ENCODE data around the gene MIGA1. TPM values are rescaled to one million over a fixed set of nuclear protein-coding genes. Genes with fewer than 3 reads are reported as not detected.
"Not testable (repeated sequence)": the region's sequence is repeated elsewhere in the genome, so short reads cannot be mapped to it uniquely, and the experiment has no call there.

MIGA1 gene
- polyA plus RNA-seq, 4 donors: 19.1 to 25.6 (median 22.7) TPM

DNA sequence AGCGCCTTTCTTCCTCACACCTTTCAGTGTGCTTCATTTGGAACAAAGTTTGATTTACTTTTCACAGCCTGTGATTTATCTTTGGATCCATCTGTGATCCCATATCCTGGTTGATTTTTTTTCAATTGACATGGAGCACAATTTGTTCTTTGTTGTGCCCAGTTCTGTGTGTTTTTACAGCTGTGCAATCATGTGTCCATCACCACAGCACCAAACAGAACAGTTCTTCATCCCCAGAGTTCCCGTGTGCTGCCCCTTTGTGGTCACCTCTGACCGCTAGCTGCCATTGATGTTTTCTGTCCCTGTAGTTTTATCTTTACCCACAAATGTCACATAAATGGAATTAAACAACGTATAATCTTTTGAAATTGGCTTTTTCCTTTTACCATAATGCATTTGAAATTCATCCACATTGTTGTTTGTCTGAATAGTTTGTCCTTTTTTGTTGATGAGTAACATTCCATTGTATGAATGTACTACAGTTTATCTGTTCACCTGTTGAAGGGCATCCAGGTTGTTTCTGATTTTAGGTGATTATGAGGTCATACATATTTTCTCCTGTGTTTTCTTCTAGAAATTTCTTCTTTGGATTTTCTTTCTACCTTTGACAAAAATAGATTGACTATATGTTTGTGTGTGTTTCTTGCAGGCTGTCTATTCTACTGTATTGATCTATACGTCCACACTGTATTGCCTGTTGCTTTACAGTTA is 17.4 kb downstream of the MIGA1 start:
- no peak for DNase-seq (ENCODE audit: low read depth in 4 of 4, low spot score in 3 of 4)

DNA sequence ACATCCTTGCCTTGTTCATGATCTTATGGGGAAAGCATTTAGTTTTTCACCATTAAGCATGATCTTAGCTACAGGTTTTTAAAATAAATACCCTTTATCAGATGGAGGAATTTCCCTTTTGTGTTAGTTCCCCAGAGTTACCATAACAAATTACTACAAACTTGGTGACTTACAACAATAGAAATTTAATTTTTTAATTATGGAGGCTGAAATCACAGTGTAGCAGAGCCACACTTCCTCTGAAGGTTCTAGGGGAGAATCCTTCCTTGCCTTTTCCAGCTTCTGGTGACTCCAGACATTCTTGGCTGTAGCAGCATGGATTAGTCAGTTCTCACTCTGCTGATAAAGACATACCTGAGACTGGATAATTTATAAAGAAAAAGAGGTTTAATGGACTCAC is 18.5 kb downstream of the MIGA1 start:
- no peak for DNase-seq (ENCODE audit: low read depth in 4 of 4, low spot score in 3 of 4)

DNA sequence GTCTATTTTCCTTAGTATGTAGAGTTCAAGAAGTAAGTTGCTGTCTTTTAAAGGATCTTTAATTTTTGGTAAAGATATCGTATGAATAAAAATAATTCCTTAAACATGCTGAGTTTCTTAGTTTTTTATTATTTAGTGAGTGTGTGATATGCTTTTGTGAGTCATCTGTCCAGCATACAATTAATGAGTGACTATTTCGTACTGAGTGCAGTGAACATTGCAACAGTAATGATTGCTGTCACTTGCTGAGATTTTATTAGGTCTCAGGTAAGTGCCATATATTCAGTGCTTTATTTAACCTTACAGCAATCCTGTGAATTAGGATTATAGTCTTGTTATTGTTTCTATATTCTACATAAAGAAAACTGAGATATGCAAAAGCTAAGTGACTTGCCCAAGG is 22.6 kb downstream of the MIGA1 start:
- no peak for DNase-seq (ENCODE audit: low read depth in 4 of 4, low spot score in 3 of 4)

DNA sequence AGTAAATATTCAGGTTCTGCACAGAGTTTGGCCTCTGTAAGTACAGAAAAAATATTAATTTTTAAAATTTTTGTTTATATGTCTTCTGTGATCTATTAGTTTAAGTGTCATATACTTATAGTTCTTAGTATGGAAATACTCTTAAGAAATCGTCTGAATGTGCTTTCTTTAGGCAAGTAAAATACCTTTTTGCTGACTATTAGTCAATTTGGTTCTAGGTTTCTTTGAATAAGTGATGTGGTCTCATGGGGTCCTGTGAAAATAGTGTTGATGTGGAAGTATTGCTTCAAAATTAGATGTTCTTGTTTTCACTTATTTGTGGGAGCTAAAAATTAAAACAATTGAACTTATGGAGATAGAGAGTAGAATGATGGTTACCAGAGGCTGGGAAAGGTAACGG is 23.9 kb downstream of the MIGA1 start:
- DNase-seq (ENCODE audit: low read depth in 4 of 4, low spot score in 3 of 4): no peak

DNA sequence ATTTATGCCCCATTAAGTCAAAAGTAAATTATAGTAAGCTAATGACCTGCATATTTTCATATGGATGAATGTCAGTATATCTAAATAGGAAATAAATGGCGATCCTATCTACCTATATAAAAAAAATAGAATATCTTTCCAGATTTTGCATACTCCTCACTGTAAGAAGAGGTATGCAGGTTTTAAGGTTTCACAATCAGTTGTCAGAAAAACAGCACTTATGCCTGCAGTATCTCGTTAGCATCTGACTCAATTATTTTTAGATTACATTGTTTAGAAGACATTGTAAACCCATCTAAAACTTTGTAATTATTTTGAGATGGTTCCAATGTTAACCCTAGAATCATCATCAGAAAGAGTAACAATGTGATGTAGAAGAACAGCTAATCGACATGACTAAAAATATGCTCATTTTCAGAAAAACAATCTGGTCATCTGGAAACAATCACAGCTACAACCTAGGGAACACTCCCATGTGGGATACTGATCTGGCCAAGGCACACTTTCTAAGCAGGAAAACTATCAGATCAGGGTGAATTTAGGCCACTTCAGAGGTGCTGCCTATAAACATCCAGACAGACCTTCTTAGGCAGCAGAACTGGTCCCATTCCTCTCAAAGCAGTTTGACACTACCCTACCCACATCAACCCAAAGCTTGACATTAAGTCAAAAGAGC is 30.5 kb downstream of the MIGA1 start:
- not testable (repeated sequence) for DNase-seq (ENCODE audit: low read depth in 4 of 4, low spot score in 3 of 4)

DNA sequence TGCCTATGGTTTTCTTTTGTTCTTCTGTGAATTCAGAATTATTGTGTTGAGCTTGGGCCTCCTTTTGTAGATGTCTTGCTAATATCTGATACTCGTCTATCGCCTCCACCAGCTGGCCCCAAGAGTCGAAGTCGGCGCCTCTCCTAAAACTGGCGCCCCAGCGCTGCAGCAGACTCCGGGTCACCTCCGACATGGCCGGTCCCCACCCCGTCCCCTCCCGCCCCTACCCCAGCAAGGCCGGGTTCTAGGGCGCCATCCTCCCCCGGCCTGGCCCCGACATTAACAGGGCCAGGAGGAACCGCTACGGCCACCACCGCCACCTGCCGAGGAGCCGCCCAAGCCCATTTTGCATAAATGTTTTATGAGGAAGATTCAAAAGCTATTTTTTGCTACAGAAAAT is 32.1 kb downstream of the MIGA1 start:
- DNase-seq (ENCODE audit: low read depth in 4 of 4, low spot score in 3 of 4): not testable (repeated sequence)

DNA sequence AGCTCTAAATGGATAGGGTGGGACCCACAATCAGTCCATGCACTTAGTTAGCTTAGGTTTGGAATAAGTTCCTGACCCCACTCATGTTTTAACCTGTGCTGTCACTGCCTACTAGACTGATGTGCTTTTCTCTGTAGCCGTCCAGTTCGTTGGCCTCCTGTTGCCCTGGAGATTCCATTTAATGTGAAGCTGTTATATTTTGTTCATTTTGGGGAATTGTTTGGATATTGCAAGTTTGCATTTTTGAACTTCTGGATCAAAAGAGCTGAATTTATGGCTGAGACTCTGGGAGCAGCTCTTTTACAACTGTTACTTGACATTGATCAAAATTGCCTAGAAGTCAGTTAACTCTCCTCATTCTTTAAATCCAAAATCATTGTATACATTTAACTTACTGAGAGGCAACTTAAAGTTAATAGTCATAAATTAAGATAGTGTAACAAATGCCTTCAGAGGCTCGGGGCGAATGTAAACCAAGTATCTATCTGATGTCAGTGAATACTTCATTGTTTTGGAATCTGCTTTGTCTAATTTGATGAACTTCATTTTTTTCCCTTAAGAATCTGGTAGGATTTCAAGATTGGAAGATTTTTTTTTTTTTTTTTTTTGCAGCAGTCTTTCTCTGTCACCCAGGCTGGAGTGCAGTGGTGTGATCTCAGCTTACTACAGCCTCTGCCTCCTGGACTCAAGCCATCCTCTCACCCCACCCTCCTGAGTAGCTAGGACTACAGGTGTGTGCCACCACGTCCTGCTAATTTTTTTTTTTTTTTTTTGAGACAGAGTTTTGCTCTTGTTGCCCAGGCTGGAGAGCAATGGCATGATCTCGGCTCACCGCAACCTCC is 38.1 kb downstream of the MIGA1 start:
- DNase-seq (ENCODE audit: low read depth in 4 of 4, low spot score in 3 of 4): no peak

DNA sequence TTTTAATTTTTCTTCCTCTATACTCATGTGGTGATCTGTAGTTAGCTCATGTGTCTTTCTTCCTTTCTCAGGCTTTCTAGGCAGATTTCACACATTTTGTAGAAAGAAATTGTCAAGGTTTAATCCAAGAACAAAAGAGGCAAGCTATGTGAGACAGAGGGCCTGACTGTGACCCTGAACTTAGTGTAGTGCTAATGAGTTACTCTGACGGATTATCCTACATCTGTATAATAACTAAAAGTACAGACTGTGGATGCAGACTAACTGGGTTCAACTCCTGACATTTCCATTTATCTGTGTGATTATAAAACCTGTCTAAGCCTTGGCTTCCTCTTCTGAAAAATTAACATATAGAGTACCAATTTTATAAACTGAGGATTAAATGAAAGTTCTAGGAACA is 40.7 kb downstream of the MIGA1 start:
- DNase-seq (ENCODE audit: low read depth in 4 of 4, low spot score in 3 of 4): no peak

DNA sequence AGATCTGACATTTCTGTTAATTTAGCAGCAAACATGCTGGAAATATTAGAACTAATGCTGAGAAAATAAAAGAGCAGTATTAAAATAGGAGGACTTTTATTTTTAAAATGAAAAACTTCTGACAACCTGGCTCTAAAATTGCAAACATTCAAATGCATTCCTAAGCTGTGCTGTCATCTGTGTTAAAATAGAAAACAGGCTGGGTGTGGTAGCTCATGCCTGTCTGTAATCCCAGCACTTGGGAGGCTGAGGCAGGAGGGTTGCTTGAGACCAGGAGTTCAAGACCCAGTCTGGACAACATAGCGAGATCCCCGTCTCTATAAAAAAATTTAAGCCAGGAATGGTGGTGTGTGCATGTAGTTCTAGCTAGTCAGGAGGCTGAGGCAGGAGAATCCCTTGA is 44.6 kb downstream of the MIGA1 start:
- no peak for DNase-seq (ENCODE audit: low read depth in 4 of 4, low spot score in 3 of 4)

DNA sequence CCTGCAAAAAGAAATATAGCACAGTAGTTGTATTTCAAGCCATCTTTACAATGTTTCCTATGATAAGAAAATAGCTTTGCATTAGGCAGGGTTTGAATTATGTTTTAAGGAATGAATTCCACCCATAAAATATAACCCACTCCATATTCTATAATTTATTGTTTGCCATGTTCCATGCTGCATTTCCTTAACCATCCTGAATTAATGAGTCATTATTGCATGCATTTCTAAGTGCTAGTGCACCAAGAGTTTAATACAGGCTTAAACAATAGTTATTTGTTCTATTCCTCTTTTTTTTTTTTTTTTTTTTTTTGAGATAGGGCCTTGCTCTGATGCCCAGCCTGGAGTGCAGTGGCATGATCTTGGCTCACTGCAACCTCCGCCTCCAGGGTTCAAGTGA is 45.2 kb downstream of the MIGA1 start:
- no peak for DNase-seq (ENCODE audit: low read depth in 4 of 4, low spot score in 3 of 4)

DNA sequence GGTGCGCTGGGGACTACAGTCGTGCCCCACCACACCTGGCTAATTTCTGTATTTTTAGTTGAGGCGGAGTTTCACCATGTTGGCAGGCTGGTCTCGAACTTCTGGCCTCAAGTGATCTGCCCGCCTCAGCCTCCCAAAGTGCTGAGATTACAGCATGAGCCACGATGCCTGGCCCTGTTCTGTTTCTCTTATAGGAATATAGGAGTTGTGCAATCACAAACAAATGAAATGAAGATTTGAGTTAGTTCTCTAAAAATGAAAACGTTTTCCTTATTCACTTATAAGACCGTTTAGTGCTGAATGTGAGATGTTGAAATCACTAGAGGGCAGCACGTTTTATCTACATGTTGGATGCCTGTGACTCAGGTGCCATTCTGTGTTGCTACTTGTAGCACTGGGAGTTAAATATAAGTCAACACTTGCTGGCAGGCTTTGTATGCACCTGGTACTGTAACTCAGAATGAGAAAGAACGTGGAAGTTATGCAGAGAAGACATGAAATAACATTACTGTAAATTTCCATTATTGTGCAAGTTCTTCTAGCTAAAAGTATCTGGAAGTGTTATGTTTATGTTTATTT is 45.8 kb downstream of the MIGA1 start:
- no peak for DNase-seq (ENCODE audit: low read depth in 4 of 4, low spot score in 3 of 4)

DNA sequence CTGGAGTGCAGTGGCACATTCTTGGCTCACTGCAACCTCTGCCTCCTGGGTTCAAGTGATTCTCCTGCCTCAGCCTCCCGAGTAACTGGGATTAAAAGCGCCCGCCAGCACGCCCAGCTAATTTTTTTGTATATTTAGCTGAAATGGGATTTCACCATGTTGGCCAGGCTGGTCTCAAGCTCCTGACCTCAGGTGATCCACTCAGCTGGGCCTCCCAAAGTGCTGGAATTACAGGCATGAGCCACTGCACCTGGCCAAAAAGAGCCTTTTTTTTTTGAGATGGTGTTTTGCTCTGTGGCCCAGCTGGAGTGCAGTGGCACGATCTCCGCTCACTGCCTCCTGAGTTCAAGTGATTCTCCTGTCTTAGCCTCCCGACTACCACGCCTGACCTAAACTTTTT is 47.4 kb downstream of the MIGA1 start:
- DNase-seq (ENCODE audit: low read depth in 4 of 4, low spot score in 3 of 4): not testable (repeated sequence)

DNA sequence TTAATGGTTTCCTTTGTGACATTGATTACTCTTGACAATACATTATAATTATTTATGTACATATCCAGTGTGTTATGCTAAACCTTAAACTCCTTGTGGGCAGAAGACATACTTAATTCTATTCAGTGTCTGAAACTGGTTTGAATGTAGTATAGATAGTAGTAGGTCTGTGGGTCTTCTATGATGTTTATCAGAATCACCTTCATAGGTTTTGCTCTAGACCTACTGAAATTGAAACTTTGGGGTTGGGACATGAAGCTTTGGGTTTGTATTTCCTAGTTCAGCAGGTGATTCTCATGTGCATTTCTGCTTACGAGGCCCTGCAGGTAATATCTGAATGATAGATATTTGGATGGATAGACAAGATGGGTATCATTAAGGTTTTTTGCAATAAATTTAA is 48.6 kb downstream of the MIGA1 start:
- DNase-seq (ENCODE audit: low read depth in 4 of 4, low spot score in 3 of 4): no peak

DNA sequence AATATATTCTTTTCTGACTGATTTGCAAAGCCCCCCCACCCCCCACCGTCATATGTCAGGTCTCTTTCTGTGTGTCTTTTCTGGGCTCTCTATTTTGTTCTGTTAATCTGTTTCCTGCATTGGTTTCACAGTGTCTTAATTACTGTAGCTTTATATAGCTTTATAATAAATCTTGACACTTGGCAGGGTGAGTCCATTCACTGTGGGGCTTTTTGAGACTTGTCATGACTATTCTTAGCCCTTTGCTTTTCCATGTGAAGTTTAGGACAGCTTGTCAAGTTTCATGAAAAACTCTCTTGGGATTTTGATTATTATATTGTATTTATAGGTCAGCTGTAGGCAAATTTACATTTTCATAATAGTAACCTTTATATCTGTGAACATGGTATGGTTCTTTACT is 50.4 kb downstream of the MIGA1 start:
- DNase-seq (ENCODE audit: low read depth in 4 of 4, low spot score in 3 of 4): no peak

DNA sequence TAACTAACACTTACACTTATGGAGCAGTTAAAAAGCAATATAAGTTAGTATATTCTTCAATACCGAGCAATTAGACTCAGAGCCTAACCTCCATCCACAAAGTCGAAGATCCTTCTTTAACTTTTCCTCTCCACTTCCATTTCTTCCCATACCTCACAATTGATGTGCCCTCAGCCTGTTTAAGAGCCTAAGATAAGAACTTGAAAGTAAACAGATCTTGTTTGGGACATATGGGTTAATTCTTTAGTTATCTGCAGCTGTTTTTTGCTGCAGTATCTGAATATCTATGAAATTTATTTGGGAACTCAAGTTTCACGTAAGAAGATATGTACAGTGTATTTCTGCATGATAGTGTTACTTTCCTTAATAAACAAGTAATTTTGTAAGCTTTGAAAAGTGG is 51.5 kb downstream of the MIGA1 start:
- DNase-seq (ENCODE audit: low read depth in 4 of 4, low spot score in 3 of 4): no peak

DNA sequence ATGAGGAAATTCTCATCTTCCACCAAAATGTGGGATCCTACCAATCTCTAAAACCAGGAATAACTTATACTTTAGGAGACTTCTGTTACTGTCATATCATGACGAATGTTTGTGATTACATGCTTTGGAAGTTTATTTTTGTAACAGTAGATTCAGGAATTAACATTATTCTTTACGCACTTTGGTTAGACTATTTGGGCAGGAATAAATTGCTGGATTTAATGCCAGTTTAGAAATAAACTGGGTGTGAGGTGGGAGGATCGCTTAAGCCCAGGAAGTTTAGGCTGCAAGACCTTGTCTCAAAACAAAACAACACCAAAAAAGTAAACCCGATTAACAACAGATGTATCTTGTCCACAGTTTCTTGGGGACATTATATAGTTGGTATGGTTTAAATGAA is 52.1 kb downstream of the MIGA1 start:
- DNase-seq (ENCODE audit: low read depth in 4 of 4, low spot score in 3 of 4): no peak

DNA sequence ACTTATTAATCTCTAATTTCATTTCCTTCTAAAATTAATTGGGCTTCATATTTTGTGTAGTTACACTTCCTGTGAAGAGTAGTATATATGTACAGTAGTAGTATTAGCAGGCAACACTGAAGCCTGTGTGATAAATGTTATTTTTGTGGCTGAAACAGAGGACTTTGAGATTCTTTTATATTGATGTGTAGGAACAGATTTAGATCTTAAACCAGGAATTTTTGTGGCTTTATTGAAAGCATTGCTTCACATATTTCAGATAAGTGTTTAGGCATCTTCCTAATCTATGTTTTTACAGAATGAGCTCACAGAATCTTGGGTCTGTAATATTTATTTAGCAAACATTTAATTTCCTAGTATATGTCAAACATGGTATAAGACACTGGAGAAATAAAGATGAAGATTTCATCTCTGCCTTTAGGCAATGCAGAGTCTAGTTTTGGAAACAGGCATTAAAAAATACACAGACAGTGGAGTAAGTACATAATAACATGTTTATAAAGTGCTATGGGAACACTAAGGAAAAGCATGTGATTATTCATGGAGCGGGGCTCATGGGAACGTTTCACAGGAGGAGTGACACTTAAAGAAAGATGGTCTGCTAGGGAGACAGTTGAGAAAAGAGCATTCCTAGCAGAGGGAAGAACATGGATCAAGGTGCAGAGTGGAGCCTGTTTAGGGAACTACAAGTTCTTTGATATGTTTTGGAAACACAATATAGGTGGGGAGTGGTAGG is 52.7 kb downstream of the MIGA1 start:
- no peak for DNase-seq (ENCODE audit: low read depth in 4 of 4, low spot score in 3 of 4)

DNA sequence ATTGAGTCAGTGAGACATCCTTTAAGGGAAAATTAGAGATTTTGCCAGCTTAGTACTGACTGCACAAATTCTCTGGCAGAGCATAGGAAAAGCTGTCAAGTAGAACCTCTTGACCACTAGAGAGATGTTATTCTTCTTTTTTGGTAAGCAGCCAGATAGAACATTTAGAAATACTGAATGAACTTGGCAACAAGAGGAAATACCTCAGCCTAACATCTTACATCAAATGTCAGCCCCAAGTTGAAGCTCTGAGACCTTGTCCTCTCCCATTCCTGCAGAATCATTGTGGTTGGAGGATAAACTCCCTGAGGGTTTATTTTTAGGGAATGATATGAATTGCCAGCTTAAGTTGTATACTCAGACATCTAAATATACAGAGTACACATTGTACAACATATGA is 53.5 kb downstream of the MIGA1 start:
- no peak for DNase-seq (ENCODE audit: low read depth in 4 of 4, low spot score in 3 of 4)

DNA sequence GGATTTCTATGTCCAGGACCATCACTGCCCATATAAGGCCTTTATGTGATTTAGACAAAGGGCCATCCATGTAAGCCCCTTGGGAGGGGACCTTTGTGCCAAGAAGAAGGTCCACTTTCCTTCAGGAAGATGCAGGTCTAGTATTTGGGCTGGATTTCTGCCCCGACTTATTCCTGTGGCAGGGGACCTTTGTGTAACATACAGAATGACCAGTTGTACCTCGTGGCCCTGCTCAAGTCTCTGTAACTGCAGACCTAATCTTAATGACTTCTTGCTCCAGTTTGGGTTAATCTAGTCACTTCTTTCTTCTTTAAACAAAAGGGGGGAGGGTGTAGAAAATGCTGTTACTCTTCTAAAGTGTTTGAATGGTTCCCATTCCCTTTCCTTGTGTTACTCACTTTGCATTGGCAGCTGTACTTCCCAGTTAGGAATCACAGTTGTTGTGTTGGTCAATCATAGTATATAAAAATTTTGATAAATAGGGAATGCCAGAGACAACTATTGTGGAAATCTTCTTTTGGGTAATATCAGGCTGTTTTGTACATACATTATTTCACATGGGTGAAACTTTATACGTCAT is 54.2 kb downstream of the MIGA1 start:
- no peak for DNase-seq (ENCODE audit: low read depth in 4 of 4, low spot score in 3 of 4)

DNA sequence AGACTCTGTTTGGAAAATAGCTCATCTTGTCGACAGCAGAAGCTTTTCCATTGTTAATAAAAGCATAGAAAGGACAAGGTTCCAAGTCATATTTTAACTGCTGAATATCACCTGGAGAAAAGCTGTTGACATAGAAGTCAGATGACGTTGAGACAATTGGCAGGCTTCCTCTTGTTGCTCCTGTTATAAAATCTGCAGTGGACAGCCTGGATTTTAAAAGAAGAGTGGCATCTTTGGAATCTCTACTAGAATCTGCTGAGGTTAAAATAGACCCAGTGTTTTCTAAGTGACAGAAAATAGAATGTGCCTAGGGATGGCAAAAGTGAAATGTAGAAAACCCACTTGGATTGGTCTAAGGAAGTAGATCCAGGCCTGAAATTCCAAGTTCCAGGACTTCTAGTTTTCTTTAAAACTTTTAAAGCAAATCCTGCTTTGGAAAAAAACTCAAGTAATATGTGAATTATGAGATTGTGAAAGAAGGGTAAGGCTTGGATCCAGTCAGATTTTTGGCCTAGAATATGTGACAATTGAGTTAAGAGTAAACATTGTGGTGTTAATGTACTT is 55.4 kb downstream of the MIGA1 start:
- DNase-seq (ENCODE audit: low read depth in 4 of 4, low spot score in 3 of 4): no peak

All from right renal pelvis (tissue), 4 donors.